ENCODE results near the gene TTLL9.

TTLL9 gene

GRCh38 chr20:31981784-31982183 lies 111.3 kb downstream of the TTLL9 start:
- no peak for DNase-seq (ENCODE audit: low read depth)

DNA sequence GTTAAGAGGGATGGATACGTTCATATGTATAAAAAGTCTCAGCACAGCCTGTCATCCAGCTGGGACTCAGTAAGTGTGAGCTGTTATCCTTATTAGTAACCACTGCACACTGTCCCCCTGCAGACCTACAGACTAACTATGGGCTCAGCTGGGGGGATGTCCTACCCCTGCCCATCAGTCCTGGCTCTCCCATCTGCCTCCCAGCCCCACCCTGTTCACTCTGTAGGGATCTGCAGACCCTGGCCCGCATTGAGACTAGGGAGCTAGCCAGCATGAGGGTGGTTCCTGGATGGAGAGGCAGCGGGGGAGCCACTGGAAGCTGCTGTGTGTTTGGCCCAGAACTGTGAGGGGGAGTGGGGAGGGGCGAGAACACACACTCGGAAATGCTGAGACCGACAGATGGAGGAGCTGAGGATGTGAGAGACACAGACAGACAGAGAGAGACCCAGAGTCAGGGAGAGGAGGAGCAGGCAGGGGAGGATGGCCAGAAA lies 114.6 kb downstream of the TTLL9 start:
- no peak for DNase-seq (ENCODE audit: low read depth)

DNA sequence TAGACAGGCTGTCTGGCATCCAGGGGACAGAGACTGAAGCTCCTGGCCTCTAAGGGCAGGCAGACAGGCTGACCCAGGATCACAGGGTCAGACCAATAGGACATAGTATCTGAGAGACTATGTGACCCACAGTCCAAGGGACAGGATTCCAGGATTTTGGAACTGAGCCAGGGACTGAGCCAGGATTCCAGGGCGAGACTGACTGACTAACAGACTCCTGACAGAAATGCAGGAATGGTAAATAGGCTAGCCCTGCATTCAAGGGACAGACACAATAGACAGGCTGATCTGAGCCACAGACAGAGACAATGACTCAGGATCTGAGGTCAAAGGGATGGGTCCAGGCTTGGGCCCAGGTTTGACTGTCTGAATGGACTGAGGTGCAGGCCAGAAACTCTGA lies 117.3 kb downstream of the TTLL9 start:
- DNase-seq (ENCODE audit: low read depth), result no peak

GRCh38 chr20:31988430-31989015 lies 118.1 kb downstream of the TTLL9 start:
- no peak for DNase-seq (ENCODE audit: low read depth)

DNA sequence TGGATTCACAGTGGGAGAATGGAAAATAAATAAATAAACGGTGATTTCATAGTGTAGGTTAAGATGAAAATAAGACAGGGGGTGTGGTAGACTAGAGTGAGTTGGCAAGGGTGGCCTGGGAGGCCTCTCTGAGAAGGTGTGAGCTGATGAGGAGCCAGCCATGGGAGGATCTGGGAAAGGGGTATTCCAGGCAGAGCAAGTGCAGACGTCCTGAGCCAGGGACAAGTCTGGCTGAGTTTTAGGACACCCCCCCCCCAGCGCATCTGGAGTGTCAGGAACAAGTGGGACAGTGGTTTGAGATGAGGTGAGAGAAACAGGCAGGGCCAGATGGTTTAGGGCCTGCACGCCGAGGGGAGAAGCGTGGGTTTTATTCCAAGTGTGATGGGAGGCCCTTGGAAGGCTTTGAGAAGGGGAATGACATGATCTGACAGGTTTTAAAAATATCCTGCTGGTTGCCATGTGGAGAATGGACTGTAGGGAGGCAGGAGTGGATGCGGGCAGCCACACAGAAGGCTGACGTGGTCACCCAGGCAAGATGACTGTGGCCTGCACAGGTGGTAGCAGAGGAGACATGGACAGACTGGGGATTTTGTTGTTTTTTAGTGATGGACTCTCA lies 118.7 kb downstream of the TTLL9 start:
- DNase-seq (ENCODE audit: low read depth), result no peak

- DNase-seq (ENCODE audit: low read depth), result no peak
Observed at GRCh38 chr20:31990641-31991338, 120.4 kb downstream of the TTLL9 start.

GRCh38 chr20:31991339-31991705 lies 120.9 kb downstream of the TTLL9 start:
- no peak for DNase-seq (ENCODE audit: low read depth)

GRCh38 chr20:31992086-31992485 lies 121.7 kb downstream of the TTLL9 start:
- no peak for DNase-seq (ENCODE audit: low read depth)

Measured in T follicular helper cell (primary cell).